Endothelial cell of umbilical vein (primary cell): Measurements from ENCODE around the gene SUPV3L1. TPM values are rescaled to one million over a fixed set of nuclear protein-coding genes. Genes with fewer than 3 reads are reported as not detected.

Experiments
- BruUV-seq: library from RNA; stranded (reverse); fragments of 400-500 nt; replicated peaks from 2 replicates; lab custom pipeline; 2021; lab: Mats Ljungman, UMichigan
- CTCF ChIA-PET: fragments of 300-600, 350-600 bp; sonication (Branson Sonifier 250); formaldehyde crosslinking; loops from one replicate; lab custom pipeline; 2021; ENCODE audit warnings: antibody characterized with exemption, inconsistent platforms; lab: Charles Lee
- POLR2A ChIA-PET: fragments of 300-600, 350-600 bp; sonication (Branson Sonifier 250); formaldehyde crosslinking; loops from one replicate; lab custom pipeline; 2021; ENCODE audit warnings: antibody characterized with exemption, inconsistent platforms; lab: Charles Lee
- DNase-seq: peaks from one replicate; pipeline ENCODE4 v3.0.0-alpha.2; 2011; ENCODE audit warnings: low read depth, low spot score
- FAIRE-seq: peaks from 2 replicates; lab custom pipeline; 2011; peaks lifted over from hg19 to GRCh38; lab: Jason Lieb, UNC
- H2AFZ ChIP-seq: 2 replicates; pipeline ENCODE4 v1.6.0; 2012; ENCODE audit warnings: low read depth, low read length, control low read depth, inconsistent platforms
- H3K27ac ChIP-seq: 2 replicates; pipeline ENCODE4 v1.5.1; 2011; ENCODE audit warnings: low read depth, mild to moderate bottlenecking, control low read depth, low read length, moderate library complexity; ENCODE audit not compliant: insufficient read depth
- H3K27me3 ChIP-seq, 2 experiments: 2 replicates each; pipeline versions ENCODE4 v1.6.0 to v1.6.1; 2011; ENCODE audit warnings: low read length in 2 of 2, mixed read lengths in 1 of 2; ENCODE audit not compliant: control insufficient read depth in 2 of 2, insufficient read depth in 2 of 2
- H3K36me3 ChIP-seq, 2 experiments: 2 replicates in 1 of 2; 3 replicates in 1 of 2; pipeline ENCODE4 v1.5.1; 2011; ENCODE audit warnings: low read length in 2 of 2, mild to moderate bottlenecking in 1 of 2, moderate library complexity in 1 of 2; ENCODE audit not compliant: control insufficient read depth in 2 of 2, insufficient read depth in 2 of 2; ENCODE audit errors: extremely low read depth in 1 of 2
- H3K4me1 ChIP-seq: 3 replicates; pipeline ENCODE4 v1.5.1; 2011; ENCODE audit warnings: mild to moderate bottlenecking, low read length; ENCODE audit not compliant: control insufficient read depth, insufficient read depth; ENCODE audit errors: extremely low read depth
- H3K4me2 ChIP-seq: 2 replicates; pipeline ENCODE4 v1.6.1; 2011; ENCODE audit warnings: low read length, control low read depth, mixed read lengths; ENCODE audit not compliant: insufficient read depth
- H3K4me3 ChIP-seq, 3 experiments: fragments of 200-600 bp in 1 of 3; sonication (generic), shearing (Covaris generic) in 1 of 3; replicated peaks in 1 of 3; 2 replicates each; pipeline ENCODE4 v1.5.1; 2011 to 2016; ENCODE audit warnings: control low read depth in 3 of 3, low read length in 3 of 3, mild to moderate bottlenecking in 2 of 3, inconsistent platforms in 1 of 3, low read depth in 1 of 3, moderate library complexity in 1 of 3; ENCODE audit not compliant: insufficient read depth in 1 of 3
- H3K79me2 ChIP-seq: 2 replicates; pipeline ENCODE4 v1.6.0; 2012; ENCODE audit warnings: low read length, inconsistent platforms; ENCODE audit not compliant: control insufficient read depth, insufficient read depth
- H3K9ac ChIP-seq: replicated peaks from 2 replicates; pipeline ENCODE3; 2011; ENCODE audit warnings: low read length, control low read depth; ENCODE audit not compliant: insufficient read depth; ENCODE audit errors: extremely low read depth
- H3K9me1 ChIP-seq: replicated peaks from 3 replicates; pipeline ENCODE4 v1.6.0; 2011; ENCODE audit warnings: mild to moderate bottlenecking, low read length; ENCODE audit not compliant: control insufficient read depth, insufficient read depth; ENCODE audit errors: extremely low read depth
- H3K9me3 ChIP-seq: replicated peaks from 2 replicates; pipeline ENCODE4 v1.5.1; 2012; ENCODE audit warnings: low read length, inconsistent platforms; ENCODE audit not compliant: control insufficient read depth, insufficient read depth
- H4K20me1 ChIP-seq: replicated peaks from 2 replicates; pipeline ENCODE3; 2011; ENCODE audit warnings: mild to moderate bottlenecking, low read length; ENCODE audit not compliant: control insufficient read depth, insufficient read depth; ENCODE audit errors: extremely low read depth
- EZH2 ChIP-seq: IDR thresholded peaks from 2 replicates; pipeline ENCODE4 v1.6.1; 2012; ENCODE audit warnings: borderline replicate concordance, low read depth, mild to moderate bottlenecking, moderate library complexity, low read length, inconsistent platforms; ENCODE audit not compliant: severe bottlenecking
- FOS ChIP-seq: IDR thresholded peaks from 2 replicates; pipeline ENCODE4 v1.6.1; 2011; ENCODE audit warnings: mild to moderate bottlenecking, low read length, moderate library complexity, borderline replicate concordance; ENCODE audit not compliant: insufficient read depth
- GATA2 ChIP-seq: IDR thresholded peaks from 2 replicates; pipeline ENCODE4 v1.7.0; 2011; ENCODE audit warnings: low read depth, mild to moderate bottlenecking, moderate library complexity, mixed read lengths, low read length; ENCODE audit not compliant: insufficient read length, insufficient read depth
- JUN ChIP-seq: IDR thresholded peaks from 2 replicates; pipeline ENCODE4 v1.6.1; 2011; ENCODE audit warnings: borderline replicate concordance, low read depth; ENCODE audit not compliant: insufficient read length, insufficient read depth
- MAX ChIP-seq: IDR thresholded peaks from 2 replicates; pipeline ENCODE4 v1.6.1; 2011; ENCODE audit not compliant: insufficient read depth, insufficient read length
- MYC ChIP-seq: IDR thresholded peaks from one replicate; pipeline ENCODE4 v1.6.1; 2011; ENCODE audit warnings: mild to moderate bottlenecking, low read depth, low read length
- POLR2A ChIP-seq: IDR thresholded peaks from 2 replicates; pipeline ENCODE4 v1.6.1; 2012; ENCODE audit warnings: low read depth, mild to moderate bottlenecking, control low read depth, low read length
- POLR2AphosphoS5 ChIP-seq: IDR thresholded peaks from 2 replicates; pipeline ENCODE4 v1.6.1; 2012; ENCODE audit warnings: low read depth, mild to moderate bottlenecking, control low read depth, low read length, moderate library complexity; ENCODE audit not compliant: insufficient read depth
- dilution Hi-C: fragments of 300-500 bp; cut with MboI; formaldehyde crosslinking; loops from one replicate; pipeline ENCODE4 v1.15.0; 2019; ENCODE audit warnings: low sequenced_read_pairs; ENCODE audit not compliant: extremely low pct_ligation_motif_present
- intact Hi-C: fragments of 100-400 bp; cut with micrococcal nuclease; formaldehyde crosslinking; loops from one replicate; pipeline ENCODE4 v1.10.0; 2022
- polyA plus RNA-seq, 4 experiments: library from polyadenylated mRNA; depleted of rRNA in 3 of 4; stranded (reverse) in 3 of 4; unstranded in 1 of 4; fragments of >200 nt; gene quantifications; 2 replicates each; pipeline versions ENCODE4 v1.2.1 to v1.2.3, GENCODE V29; 2011 to 2012; ENCODE audit warnings: missing spikeins in 1 of 4
- total RNA-seq: library from RNA; stranded (reverse); gene quantifications from 2 replicates; pipeline ENCODE4 v1.2.3, GENCODE V29; 2021
- TF ChIP-seq, protein P1 (sequence below), 2 donors: IDR thresholded peaks; 1 replicate in 1 of 2; 2 replicates in 1 of 2; pipeline ENCODE4 v1.5.1; 2011; ENCODE audit warnings: low read length in 2 of 2, mild to moderate bottlenecking in 2 of 2, moderate library complexity in 2 of 2, control low read depth in 1 of 2, inconsistent platforms in 1 of 2, low read depth in 1 of 2; ENCODE audit not compliant: insufficient read depth in 1 of 2; ENCODE audit errors: extremely low read depth in 1 of 2

SUPV3L1 gene
- total and polyA plus RNA-seq, 2 donors (not counting 3 experiments of a cell fraction or from before 2014, with no cell fraction given), result 21.8 to 30.4 TPM

- Histone ChIP-seq H3K4me1 (no peaks in the 10 kb centered on the region), H2AFZ (no peak overlapping the region), H3K27ac (no peak overlapping the region), H3K9ac (no peak overlapping the region), H3K36me3 (no peaks in the 10 kb centered on the region), H3K4me3 (no peak overlapping the region), H3K27me3 (no peaks in the 10 kb centered on the region), H3K79me2 (no peaks in the 10 kb centered on the region), H3K4me2 (no peak overlapping the region), H3K9me3 (no peaks in the 10 kb centered on the region), H3K9me1 (no peaks in the 10 kb centered on the region), H4K20me1 (no peaks in the 10 kb centered on the region)
- TF ChIP-seq GATA2 (no peak), POLR2AphosphoS5 (no peak), POLR2A (no peak), MYC (no peak), JUN (no peak), MAX (no peak), FOS (no peak), EZH2 (no peak)
- TF ChIP-seq, protein P1, sequence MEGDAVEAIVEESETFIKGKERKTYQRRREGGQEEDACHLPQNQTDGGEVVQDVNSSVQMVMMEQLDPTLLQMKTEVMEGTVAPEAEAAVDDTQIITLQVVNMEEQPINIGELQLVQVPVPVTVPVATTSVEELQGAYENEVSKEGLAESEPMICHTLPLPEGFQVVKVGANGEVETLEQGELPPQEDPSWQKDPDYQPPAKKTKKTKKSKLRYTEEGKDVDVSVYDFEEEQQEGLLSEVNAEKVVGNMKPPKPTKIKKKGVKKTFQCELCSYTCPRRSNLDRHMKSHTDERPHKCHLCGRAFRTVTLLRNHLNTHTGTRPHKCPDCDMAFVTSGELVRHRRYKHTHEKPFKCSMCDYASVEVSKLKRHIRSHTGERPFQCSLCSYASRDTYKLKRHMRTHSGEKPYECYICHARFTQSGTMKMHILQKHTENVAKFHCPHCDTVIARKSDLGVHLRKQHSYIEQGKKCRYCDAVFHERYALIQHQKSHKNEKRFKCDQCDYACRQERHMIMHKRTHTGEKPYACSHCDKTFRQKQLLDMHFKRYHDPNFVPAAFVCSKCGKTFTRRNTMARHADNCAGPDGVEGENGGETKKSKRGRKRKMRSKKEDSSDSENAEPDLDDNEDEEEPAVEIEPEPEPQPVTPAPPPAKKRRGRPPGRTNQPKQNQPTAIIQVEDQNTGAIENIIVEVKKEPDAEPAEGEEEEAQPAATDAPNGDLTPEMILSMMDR (IDR thresholded peaks at IDR 0.05; ENCODE audit: extremely low read depth in 1 of 2, insufficient read depth in 1 of 2, low read depth in 1 of 2, low read length in 2 of 2), result no peak
- FAIRE-seq, result no peak
- no peak for DNase-seq
- no TSS peak for BruUV-seq
- intact Hi-C loops, result no loop called here
- ChIA-PET CTCF (interaction anchor here (0.7 to 1.2 kb wide), 3 partner anchors 11 to 144 kb away, joined by 3 to 4 read pairs (median 4); no protein-coding TSS in a partner anchor), POLR2A (no interaction called here)
- dilution Hi-C loops, result loop anchor here (25.0 kb wide), 1 partner anchor 141 kb away; no protein-coding TSS in a partner anchor
These were observed 66.7 kb downstream of the SUPV3L1 start for GRCh38 chr10:69246581-69247312.
